ENCODE data around the gene ITFG2.
"Not testable (repeated sequence)": the region's sequence is repeated elsewhere in the genome, so short reads cannot be mapped to it uniquely, and the experiment has no call there.

ITFG2 gene

GRCh38 chr12:2812290-2813213, at the start of gene ITFG2:
Gene ITFG2, plus strand, starts transcription at chr12:2812668. Its CDS starts 93 bp downstream, at chr12:2812761.
- peak; percentile 90 for DNase-seq (ENCODE audit: low read depth)

- no peak for DNase-seq (ENCODE audit: low read depth)
These were observed 48.1 kb upstream of the ITFG2 start for GRCh38 chr12:2764398-2764797.

GRCh38 chr12:2765052-2765451, 47.4 kb upstream of the ITFG2 start:
- no peak for DNase-seq (ENCODE audit: low read depth)

- no peak for DNase-seq (ENCODE audit: low read depth)
These were observed 46.9 kb upstream of the ITFG2 start for GRCh38 chr12:2765608-2766007.

- DNase-seq (ENCODE audit: low read depth) = no peak
These were observed 44.1 kb upstream of the ITFG2 start for GRCh38 chr12:2768224-2768961.

GRCh38 chr12:2769866-2770533, 42.5 kb upstream of the ITFG2 start:
- DNase-seq (ENCODE audit: low read depth) = no peak

- not testable (repeated sequence) for DNase-seq (ENCODE audit: low read depth)
These were observed 41.9 kb upstream of the ITFG2 start for GRCh38 chr12:2770544-2770943.

- no peak for DNase-seq (ENCODE audit: low read depth)
These were observed 40.1 kb upstream of the ITFG2 start for GRCh38 chr12:2772370-2772769.

GRCh38 chr12:2773199-2773875, 39.1 kb upstream of the ITFG2 start:
- DNase-seq (ENCODE audit: low read depth) = no peak

- DNase-seq (ENCODE audit: low read depth) = no peak
These were observed 37.0 kb upstream of the ITFG2 start for GRCh38 chr12:2775431-2775830.

GRCh38 chr12:2776129-2776806, 36.2 kb upstream of the ITFG2 start:
- DNase-seq (ENCODE audit: low read depth) = no peak

GRCh38 chr12:2779281-2779680, 33.2 kb upstream of the ITFG2 start:
- DNase-seq (ENCODE audit: low read depth) = no peak

- DNase-seq (ENCODE audit: low read depth) = no peak
These were observed 28.4 kb upstream of the ITFG2 start for GRCh38 chr12:2783936-2784600.

- no peak for DNase-seq (ENCODE audit: low read depth)
These were observed 27.5 kb upstream of the ITFG2 start for GRCh38 chr12:2785017-2785416.

GRCh38 chr12:2791089-2791488, 21.4 kb upstream of the ITFG2 start:
- DNase-seq (ENCODE audit: low read depth) = no peak

GRCh38 chr12:2792671-2793500, 19.6 kb upstream of the ITFG2 start:
- no peak for DNase-seq (ENCODE audit: low read depth)

- no peak for DNase-seq (ENCODE audit: low read depth)
These were observed 18.9 kb upstream of the ITFG2 start for GRCh38 chr12:2793561-2793960.

GRCh38 chr12:2794191-2794735, 18.2 kb upstream of the ITFG2 start:
- no peak for DNase-seq (ENCODE audit: low read depth)

- no peak for DNase-seq (ENCODE audit: low read depth)
These were observed 17.7 kb upstream of the ITFG2 start, which contains the start of gene FKBP4 for GRCh38 chr12:2794736-2795289. Gene FKBP4, plus strand, starts transcription at chr12:2794970. Its CDS starts 170 bp downstream, at chr12:2795140.
